ENCODE data around the gene LPCAT1. TPM values are rescaled to one million over a fixed set of nuclear protein-coding genes. Genes with fewer than 3 reads are reported as not detected.

Gene LPCAT1
- total and polyA plus RNA-seq, 8 donors: 5.2 to 229 (median 14.4) TPM

GRCh38 chr5:1546556-1546955 lies 22.8 kb upstream of the LPCAT1 start:
- Histone ChIP-seq H3K9me3 (no peaks in the 10 kb centered on the region), H3K27ac (no peak overlapping the region), H3K4me1 (peaks cover 0 to 26% (median 10%) of the 10 kb centered on the region in 4 donors), H3K4me3 (no peak overlapping the region), H3K36me3 (no peaks in the 10 kb centered on the region), H3K27me3 (peaks cover 0 to 18% (median 0%) of the 10 kb centered on the region in 3 donors)
- TF ChIP-seq POLR2A (IDR thresholded peaks at IDR 0.05) (no peak), CTCF (IDR thresholded peaks at IDR 0.05) (no peak), POLR2AphosphoS5 (IDR thresholded peaks at IDR 0.05) (no peak), EP300 (IDR thresholded peaks at IDR 0.05) (no peak)
- WGBS, 5 donors: 81 to 90% (median 88%) methylated on average over 18 of the region's 18 CpGs
- no peak for DNase-seq
- intact Hi-C loops (cut with DNase I; ENCODE audit: low total_unique reads): no loop called here

DNA sequence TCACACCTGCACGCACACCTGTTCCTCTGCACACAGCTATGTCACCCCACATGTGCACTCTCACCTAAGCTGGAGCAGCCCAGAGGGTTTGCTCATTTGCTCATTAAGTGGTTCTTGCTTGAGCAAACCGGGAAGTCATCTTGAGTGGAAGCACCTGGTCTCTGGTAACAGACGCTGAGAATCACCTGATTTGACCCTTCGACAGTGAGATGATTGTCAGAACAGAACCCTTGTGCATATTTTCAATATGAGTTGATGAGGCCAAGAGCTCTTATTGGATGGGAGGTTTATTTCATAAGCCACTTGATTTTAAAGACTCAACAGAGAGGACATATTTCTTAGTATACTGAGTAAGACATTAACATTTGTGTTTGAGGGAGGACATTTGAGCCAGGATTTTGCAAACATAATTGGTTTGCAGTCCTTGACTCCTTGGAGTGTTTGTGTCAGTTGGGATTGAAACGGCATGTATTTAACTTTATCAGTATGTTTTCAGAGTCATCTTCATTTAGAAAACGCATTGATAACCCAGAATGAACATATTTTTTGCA lies 22.1 kb upstream of the LPCAT1 start:
- Histone ChIP-seq H3K4me1 (peaks cover 0 to 22% (median 11%) of the 10 kb centered on the region in 4 donors), H3K9me3 (no peaks in the 10 kb centered on the region), H3K36me3 (no peaks in the 10 kb centered on the region), H3K4me3 (no peak overlapping the region), H3K27ac (no peak overlapping the region), H3K27me3 (peaks cover 0 to 18% (median 0%) of the 10 kb centered on the region in 3 donors)
- intact Hi-C loops (cut with DNase I; ENCODE audit: low total_unique reads): no loop called here
- DNase-seq: no peak
- WGBS, 5 donors: 52 to 61% (median 59%) methylated on average over 6 of the region's 6 CpGs
- TF ChIP-seq POLR2AphosphoS5 (IDR thresholded peaks at IDR 0.05) (no peak), POLR2A (IDR thresholded peaks at IDR 0.05) (no peak), EP300 (IDR thresholded peaks at IDR 0.05) (no peak), CTCF (IDR thresholded peaks at IDR 0.05) (no peak)

DNA sequence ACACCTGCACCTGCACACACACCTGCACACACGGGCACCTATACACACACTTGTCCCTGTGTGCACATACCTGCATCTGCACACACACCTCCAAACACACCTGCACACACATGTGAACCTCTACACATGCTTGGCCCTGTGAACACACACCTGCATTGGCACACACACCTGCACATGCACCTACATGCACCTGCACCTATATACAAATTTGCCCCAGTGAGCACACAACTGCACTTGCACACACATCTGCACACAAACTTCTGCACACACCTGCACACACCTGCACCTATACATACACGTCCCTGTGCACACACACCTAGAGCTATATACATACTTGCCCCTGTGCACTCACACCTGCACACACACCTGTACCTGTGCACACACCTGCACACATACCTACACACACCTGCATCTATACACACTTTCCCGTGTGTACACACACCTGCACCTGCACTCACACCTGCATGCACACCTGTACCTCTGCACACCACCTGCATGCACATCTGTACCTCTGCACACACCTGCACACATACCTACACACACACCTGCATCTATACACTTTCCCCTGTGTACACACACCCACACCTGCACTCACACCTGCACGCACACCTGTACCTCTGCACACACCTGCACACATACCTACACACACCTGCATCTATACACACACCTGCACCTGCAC lies 21.5 kb upstream of the LPCAT1 start:
- intact Hi-C loops (cut with DNase I; ENCODE audit: low total_unique reads): no loop called here
- H3K27ac ChIP-seq: no peak overlapping the region
- peaks cover 0 to 22% (median 11%) of the 10 kb centered on the region in 4 donors for H3K4me1 ChIP-seq
- peaks cover 0 to 16% (median 0%) of the 10 kb centered on the region in 3 donors for H3K27me3 ChIP-seq
- no peaks in the 10 kb centered on the region for H3K36me3 ChIP-seq
- no peak overlapping the region for H3K4me3 ChIP-seq
- TF ChIP-seq POLR2AphosphoS5 (IDR thresholded peaks at IDR 0.05): no peak
- TF ChIP-seq POLR2A (IDR thresholded peaks at IDR 0.05): no peak
- TF ChIP-seq EP300 (IDR thresholded peaks at IDR 0.05): no peak
- TF ChIP-seq CTCF (IDR thresholded peaks at IDR 0.05): no peak
- no peak for DNase-seq
- WGBS, 5 donors: 75 to 92% (median 90%) methylated on average over 4 of the region's 4 CpGs
- H3K9me3 ChIP-seq: no peaks in the 10 kb centered on the region

GRCh38 chr5:1544294-1544961 lies 20.7 kb upstream of the LPCAT1 start:
- TF ChIP-seq POLR2A (IDR thresholded peaks at IDR 0.05) (no peak), POLR2AphosphoS5 (IDR thresholded peaks at IDR 0.05) (no peak), EP300 (IDR thresholded peaks at IDR 0.05) (no peak), CTCF (IDR thresholded peaks at IDR 0.05) (no peak)
- DNase-seq: peak in 1 of 2 donors; percentile 4
- Histone ChIP-seq H3K4me3 (no peak overlapping the region), H3K27ac (no peak overlapping the region), H3K9me3 (no peaks in the 10 kb centered on the region), H3K36me3 (no peaks in the 10 kb centered on the region), H3K4me1 (peaks cover 0 to 22% (median 11%) of the 10 kb centered on the region in 4 donors), H3K27me3 (peaks cover 0 to 7% (median 0%) of the 10 kb centered on the region in 3 donors)
- intact Hi-C loops (cut with DNase I; ENCODE audit: low total_unique reads): no loop called here
- WGBS, 5 donors: 85 to 95% (median 90%) methylated on average over 8 to 12 of the region's 12 CpGs

Measured in stomach (tissue), 9 donors.